A673 (cell line): ENCODE results near the gene SLF2. TPM values are rescaled to one million over a fixed set of nuclear protein-coding genes. Genes with fewer than 3 reads are reported as not detected.

Source experiments
- BruUV-seq: library from RNA; stranded (reverse); fragments of 400-500 nt; replicated peaks from 2 replicates; lab custom pipeline; 2021; lab: Mats Ljungman, UMichigan
- CTCF ChIA-PET: fragments of 300-600 bp; sonication (Branson Sonifier 250); formaldehyde crosslinking; loops from one replicate; lab custom pipeline; 2022; ENCODE audit warnings: antibody characterized with exemption; lab: Charles Lee
- POLR2A ChIA-PET: fragments of 300-600 bp; sonication (Branson Sonifier 250); formaldehyde crosslinking; loops from one replicate; lab custom pipeline; 2022; ENCODE audit warnings: antibody characterized with exemption; ENCODE audit not compliant: low non-redundant PET; lab: Charles Lee
- DNase-seq: peaks from one replicate; pipeline ENCODE4 v3.0.0-alpha.2; 2015; ENCODE audit warnings: low spot score
- H3K27ac ChIP-seq: fragments of 200-600 bp; sonication (generic); 2 replicates; pipeline ENCODE4 v1.5.1; 2016; ENCODE audit warnings: mixed run types, low read depth, mild to moderate bottlenecking, mixed read lengths, antibody characterized with exemption, low read length; ENCODE audit not compliant: poor library complexity, severe bottlenecking
- H3K27me3 ChIP-seq: fragments of 200-600 bp; sonication (generic); replicated peaks from 2 replicates; pipeline ENCODE4 v1.6.1; 2017; ENCODE audit warnings: mixed run types, low read depth, mild to moderate bottlenecking, mixed read lengths, antibody characterized with exemption, low read length; ENCODE audit not compliant: insufficient read depth, poor library complexity
- H3K36me3 ChIP-seq: fragments of 200-600 bp; sonication (generic); 2 replicates; pipeline ENCODE4 v1.6.1; 2016; ENCODE audit warnings: mixed run types, mild to moderate bottlenecking, mixed read lengths, antibody characterized with exemption, low read length; ENCODE audit not compliant: insufficient read depth, poor library complexity, severe bottlenecking
- H3K4me1 ChIP-seq: fragments of 200-600 bp; sonication (generic); 2 replicates; pipeline ENCODE4 v1.6.1; 2017; ENCODE audit warnings: mixed run types, mild to moderate bottlenecking, mixed read lengths, antibody characterized with exemption, low read length; ENCODE audit not compliant: insufficient read depth, poor library complexity, severe bottlenecking
- H3K4me3 ChIP-seq: fragments of 200-600 bp; sonication (generic); 2 replicates; pipeline ENCODE4 v1.5.1; 2016; ENCODE audit warnings: low read depth, mixed run types, mild to moderate bottlenecking, mixed read lengths, low read length; ENCODE audit not compliant: poor library complexity, severe bottlenecking
- H3K9me3 ChIP-seq: fragments of 200-600 bp; sonication (generic); 2 replicates; pipeline ENCODE4 v1.6.1; 2016; ENCODE audit warnings: mixed run types, low read depth, mild to moderate bottlenecking, mixed read lengths, antibody characterized with exemption, low read length; ENCODE audit not compliant: poor library complexity, severe bottlenecking
- CTCF ChIP-seq: fragments of 300-800, 200-600 bp; sonication (generic); conservative IDR thresholded peaks from 2 replicates; pipeline ENCODE4 v1.5.1; 2017; ENCODE audit warnings: low read depth, mild to moderate bottlenecking, antibody characterized with exemption, low read length, moderate library complexity, mixed read lengths
- EZH2 ChIP-seq: fragments of 200-600 bp; sonication (generic); IDR thresholded peaks from 2 replicates; pipeline ENCODE4 v1.6.1; 2017; ENCODE audit warnings: borderline replicate concordance, low read depth, mild to moderate bottlenecking, mixed read lengths, antibody characterized with exemption, low read length; ENCODE audit not compliant: poor library complexity, severe bottlenecking
- intact Hi-C: fragments of 100-400 bp; cut with micrococcal nuclease; formaldehyde crosslinking; loops from one replicate; pipeline ENCODE4 v1.10.0; 2022; ENCODE audit not compliant: unreplicated experiment
- total RNA-seq: library from RNA; stranded (reverse); gene quantifications from 2 replicates; pipeline ENCODE4 v1.2.3, GENCODE V29; 2021

Gene SLF2
- total RNA-seq, 1 experiment from 2014 or later = 39.4 TPM

GRCh38 chr10:101000915-101001658, 88.3 kb downstream of the SLF2 start:
- H3K27ac ChIP-seq = peak overlapping the region; percentile 98
- no peaks in the 10 kb centered on the region for H3K9me3 ChIP-seq
- TSS peak; percentile 42 for BruUV-seq
- ChIA-PET CTCF (no interaction called here), POLR2A (no interaction called here)
- no peak for DNase-seq
- no peaks in the 10 kb centered on the region for H3K27me3 ChIP-seq
- peaks cover 27% of the 10 kb centered on the region for H3K36me3 ChIP-seq
- no peak for TF ChIP-seq CTCF
- no peak for TF ChIP-seq EZH2
- peak overlapping the region; percentile 88 for H3K4me3 ChIP-seq
- H3K4me1 ChIP-seq = peaks cover 32% of the 10 kb centered on the region
- intact Hi-C loops = no loop called here

GRCh38 chr10:101001659-101002035, 88.9 kb downstream of the SLF2 start:
- ChIA-PET POLR2A (no interaction called here), CTCF (no interaction called here)
- peaks cover 32% of the 10 kb centered on the region for H3K36me3 ChIP-seq
- no peak for TF ChIP-seq CTCF
- TF ChIP-seq EZH2 = no peak
- no peaks in the 10 kb centered on the region for H3K27me3 ChIP-seq
- no peaks in the 10 kb centered on the region for H3K9me3 ChIP-seq
- H3K27ac ChIP-seq = peak overlapping the region; percentile 98
- BruUV-seq = no TSS peak
- H3K4me3 ChIP-seq = no peak overlapping the region
- intact Hi-C loops = no loop called here
- no peak for DNase-seq
- peaks cover 26% of the 10 kb centered on the region for H3K4me1 ChIP-seq

GRCh38 chr10:101002456-101002855, 89.7 kb downstream of the SLF2 start:
- H3K36me3 ChIP-seq = peaks cover 38% of the 10 kb centered on the region
- H3K9me3 ChIP-seq = no peaks in the 10 kb centered on the region
- TF ChIP-seq EZH2 = no peak
- TF ChIP-seq CTCF = no peak
- peaks cover 29% of the 10 kb centered on the region for H3K4me1 ChIP-seq
- ChIA-PET CTCF (no interaction called here), POLR2A (no interaction called here)
- no peak overlapping the region for H3K27ac ChIP-seq
- intact Hi-C loops = no loop called here
- DNase-seq = no peak
- no peak overlapping the region for H3K4me3 ChIP-seq
- H3K27me3 ChIP-seq = no peaks in the 10 kb centered on the region
- no TSS peak for BruUV-seq
